Measurements from ENCODE around the gene DLG5. TPM values are rescaled to one million over a fixed set of nuclear protein-coding genes. Genes with fewer than 3 reads are reported as not detected.
"Not testable (repeated sequence)": the region's sequence is repeated elsewhere in the genome, so short reads cannot be mapped to it uniquely, and the experiment has no call there.

DLG5 gene
- total RNA-seq, 1 experiment from 2014 or later: 51.0 TPM

- no peaks in the 10 kb centered on the region for H3K27me3 Mint-ChIP-seq (ENCODE audit: unreplicated experiment)
- H3K4me1 Mint-ChIP-seq (ENCODE audit: low read depth, unreplicated experiment): no peaks in the 10 kb centered on the region
- H3K27ac Mint-ChIP-seq (ENCODE audit: unreplicated experiment): no peak overlapping the region
- no TSS peak for BruUV-seq (replicated peaks)
- intact Hi-C loops (cut with micrococcal nuclease; ENCODE audit: unreplicated experiment): no loop called here
- no peaks in the 10 kb centered on the region for H3K36me3 Mint-ChIP-seq (ENCODE audit: insufficient read depth, unreplicated experiment)
- no peak for TF ChIP-seq CTCF (IDR thresholded peaks at IDR 0.05; ENCODE audit: unreplicated experiment)
- DNase-seq: no peak
- CTCF ChIA-PET: interaction anchor here (0.5 kb wide), 1 partner anchor 168 kb away, joined by 3 read pairs; no protein-coding TSS in a partner anchor
- no peaks in the 10 kb centered on the region for H3K9me3 Mint-ChIP-seq (ENCODE audit: low read depth, unreplicated experiment)
- H3K4me3 Mint-ChIP-seq (ENCODE audit: low read depth, unreplicated experiment): no peak overlapping the region
These were observed 155.7 kb downstream of the DLG5 start for GRCh38 chr10:77770868-77771175.

DNA sequence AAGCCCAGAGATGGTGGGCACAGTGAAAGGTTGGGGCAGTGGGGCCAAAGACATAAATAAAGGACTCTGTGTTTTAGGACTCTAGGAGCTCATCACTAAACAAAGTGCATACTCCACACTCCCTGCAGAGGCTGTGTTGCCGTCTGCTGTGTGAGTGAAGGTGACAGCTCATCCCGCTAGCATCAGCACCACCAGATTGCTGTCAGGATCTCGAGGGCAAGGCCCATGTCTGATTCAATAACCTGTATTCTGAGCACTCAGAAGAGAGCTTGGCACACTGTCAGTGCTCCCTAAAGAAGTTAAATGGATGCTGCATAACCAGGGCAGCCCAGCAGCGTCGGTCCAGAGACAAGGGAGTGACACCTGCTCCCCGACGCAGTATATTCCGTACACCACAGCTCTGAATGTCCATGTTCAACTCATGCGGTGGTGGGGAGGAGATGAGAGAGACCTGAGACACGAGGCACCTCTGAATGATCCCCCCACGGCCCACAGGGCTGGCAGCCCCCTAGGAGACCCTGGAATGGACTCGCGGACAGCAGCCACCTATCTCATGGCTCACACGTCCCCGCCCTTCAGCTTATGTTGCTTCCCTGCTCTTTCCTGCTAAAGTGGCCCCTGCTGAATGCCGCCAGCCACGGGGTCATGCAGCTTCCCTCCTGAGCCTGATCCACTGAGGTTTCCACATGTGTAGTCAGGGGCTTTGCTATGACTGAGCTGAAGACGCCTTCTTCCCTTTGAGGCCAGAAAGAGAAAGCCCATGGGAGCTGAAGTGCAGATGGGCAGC lies 156.3 kb downstream of the DLG5 start:
- Mint-ChIP-seq H3K27ac (ENCODE audit: unreplicated experiment) (no peak overlapping the region), H3K36me3 (ENCODE audit: insufficient read depth, unreplicated experiment) (no peaks in the 10 kb centered on the region)

DNA sequence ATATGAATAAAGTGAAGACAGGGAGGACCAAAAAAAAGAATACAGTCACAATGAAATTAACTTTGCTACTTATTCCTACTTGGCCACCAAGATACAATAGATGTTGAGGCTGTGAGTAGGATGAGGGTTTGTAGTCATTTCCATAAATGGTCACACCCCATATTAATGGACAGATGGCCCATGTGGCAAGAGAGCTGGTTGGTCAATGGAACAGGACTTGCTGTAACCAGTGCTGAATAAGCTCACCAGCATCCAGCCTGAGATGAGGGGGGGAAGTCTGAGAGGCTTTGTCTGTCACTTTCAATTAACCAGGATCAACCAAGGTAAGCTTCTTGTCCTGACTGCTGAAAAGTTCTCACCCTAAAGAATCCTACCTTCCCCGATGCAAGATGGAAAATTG lies 158.5 kb downstream of the DLG5 start:
- no peak overlapping the region for H3K27ac Mint-ChIP-seq (ENCODE audit: unreplicated experiment)
- no peaks in the 10 kb centered on the region for H3K4me1 Mint-ChIP-seq (ENCODE audit: low read depth, unreplicated experiment)
- no peaks in the 10 kb centered on the region for H3K9me3 Mint-ChIP-seq (ENCODE audit: low read depth, unreplicated experiment)
- DNase-seq: no peak
- H3K36me3 Mint-ChIP-seq (ENCODE audit: insufficient read depth, unreplicated experiment): no peaks in the 10 kb centered on the region
- no peak overlapping the region for H3K4me3 Mint-ChIP-seq (ENCODE audit: low read depth, unreplicated experiment)
- no peaks in the 10 kb centered on the region for H3K27me3 Mint-ChIP-seq (ENCODE audit: unreplicated experiment)
- intact Hi-C loops (cut with micrococcal nuclease; ENCODE audit: unreplicated experiment): no loop called here
- CTCF ChIA-PET: interaction anchor here (1.2 to 1.3 kb wide), 2 partner anchors 16 to 56 kb away, joined by 4 read pairs; no protein-coding TSS in a partner anchor
- BruUV-seq (replicated peaks): no TSS peak
- TF ChIP-seq CTCF (IDR thresholded peaks at IDR 0.05; ENCODE audit: unreplicated experiment): no peak

More for the DNA sequence above, 156.3 kb downstream of the DLG5 start:
- no TSS peak for BruUV-seq (replicated peaks)
- CTCF ChIA-PET: interaction anchor here (0.5 kb wide), 1 partner anchor 167 kb away, joined by 3 read pairs; no protein-coding TSS in a partner anchor
- no peaks in the 10 kb centered on the region for H3K27me3 Mint-ChIP-seq (ENCODE audit: unreplicated experiment)
- H3K9me3 Mint-ChIP-seq (ENCODE audit: low read depth, unreplicated experiment): no peaks in the 10 kb centered on the region
- intact Hi-C loops (cut with micrococcal nuclease; ENCODE audit: unreplicated experiment): no loop called here
- no peak for DNase-seq
- no peaks in the 10 kb centered on the region for H3K4me1 Mint-ChIP-seq (ENCODE audit: low read depth, unreplicated experiment)
- no peak overlapping the region for H3K4me3 Mint-ChIP-seq (ENCODE audit: low read depth, unreplicated experiment)
- TF ChIP-seq CTCF (IDR thresholded peaks at IDR 0.05; ENCODE audit: unreplicated experiment): no peak

GRCh38 chr10:77763453-77764430 lies 162.8 kb downstream of the DLG5 start:
- Mint-ChIP-seq H3K9me3 (ENCODE audit: low read depth, unreplicated experiment) (no peaks in the 10 kb centered on the region), H3K4me1 (ENCODE audit: low read depth, unreplicated experiment) (peaks cover 11% of the 10 kb centered on the region), H3K36me3 (ENCODE audit: insufficient read depth, unreplicated experiment) (no peaks in the 10 kb centered on the region), H3K4me3 (ENCODE audit: low read depth, unreplicated experiment) (no peak overlapping the region), H3K27me3 (ENCODE audit: unreplicated experiment) (no peaks in the 10 kb centered on the region), H3K27ac (ENCODE audit: unreplicated experiment) (no peak overlapping the region)
- CTCF ChIA-PET: no interaction called here
- DNase-seq: no peak
- intact Hi-C loops (cut with micrococcal nuclease; ENCODE audit: unreplicated experiment): no loop called here
- no TSS peak for BruUV-seq (replicated peaks)
- no peak for TF ChIP-seq CTCF (IDR thresholded peaks at IDR 0.05; ENCODE audit: unreplicated experiment)

GRCh38 chr10:77758406-77758805 lies 168.1 kb downstream of the DLG5 start:
- CTCF ChIA-PET: interaction anchor here (0.7 kb wide), 1 partner anchor 252 kb away, joined by 3 read pairs; no protein-coding TSS in a partner anchor
- H3K4me1 Mint-ChIP-seq (ENCODE audit: low read depth, unreplicated experiment): peaks cover 11% of the 10 kb centered on the region
- not testable (repeated sequence) for H3K9me3 Mint-ChIP-seq (ENCODE audit: low read depth, unreplicated experiment); H3K27ac Mint-ChIP-seq (ENCODE audit: unreplicated experiment); H3K36me3 Mint-ChIP-seq (ENCODE audit: insufficient read depth, unreplicated experiment); H3K27me3 Mint-ChIP-seq (ENCODE audit: unreplicated experiment); H3K4me3 Mint-ChIP-seq (ENCODE audit: low read depth, unreplicated experiment); DNase-seq; BruUV-seq (replicated peaks)
- intact Hi-C loops (cut with micrococcal nuclease; ENCODE audit: unreplicated experiment): loop anchor here (5.0 to 10.0 kb wide), 2 partner anchors 116 to 504 kb away; no protein-coding TSS in a partner anchor

Measured in Calu3 (cell line).